HG03196 (cell line): ENCODE data around the gene NCAPD2.
A peak's percentile ranks its signal among the peaks of the same experiment; 100 is the strongest.
"Not testable (repeated sequence)": the region's sequence is repeated elsewhere in the genome, so short reads cannot be mapped to it uniquely, and the experiment has no call there.

ENCODE experiments used
- ATAC-seq: cut with Tn5 transposase; IDR thresholded peaks from one replicate; pipeline ENCODE4 v1.9.1; 2021; ENCODE audit not compliant: unreplicated experiment

NCAPD2 gene

GRCh38 chr12:6533923-6534694, 40.2 kb downstream of the NCAPD2 start, which contains the start of gene GAPDH:
Gene GAPDH, plus strand, starts transcription at chr12:6534517. Its CDS starts 316 bp downstream, at chr12:6534833.
- peak; percentile 52 for ATAC-seq

GRCh38 chr12:6534695-6534944, 40.7 kb downstream of the NCAPD2 start:
- ATAC-seq, result no peak

- peak; percentile 4 for ATAC-seq
Measured at GRCh38 chr12:6534945-6535696, 41.2 kb downstream of the NCAPD2 start.

GRCh38 chr12:6535697-6535946, 41.7 kb downstream of the NCAPD2 start:
- ATAC-seq, result no peak

- ATAC-seq, result no peak
Measured at GRCh38 chr12:6535960-6536847, 42.3 kb downstream of the NCAPD2 start.

- no peak for ATAC-seq
Measured at GRCh38 chr12:6536894-6537579, 43.1 kb downstream of the NCAPD2 start.

- ATAC-seq, result not testable (repeated sequence)
Measured at GRCh38 chr12:6537580-6538419, 43.9 kb downstream of the NCAPD2 start.

- ATAC-seq, result no peak
Measured at GRCh38 chr12:6538420-6539313, 44.8 kb downstream of the NCAPD2 start.

GRCh38 chr12:6539314-6539682, 45.4 kb downstream of the NCAPD2 start:
- no peak for ATAC-seq

- ATAC-seq, result no peak
Measured at GRCh38 chr12:6539707-6540134, 45.8 kb downstream of the NCAPD2 start.

- no peak for ATAC-seq
Measured at GRCh38 chr12:6540181-6540877, 46.4 kb downstream of the NCAPD2 start.

GRCh38 chr12:6541371-6542165, 47.7 kb downstream of the NCAPD2 start:
- ATAC-seq, result no peak

- ATAC-seq, result no peak
Measured at GRCh38 chr12:6542209-6543009, 48.5 kb downstream of the NCAPD2 start.

- no peak for ATAC-seq
Measured at GRCh38 chr12:6546016-6546415, 52.1 kb downstream of the NCAPD2 start.

GRCh38 chr12:6547566-6547965, 53.7 kb downstream of the NCAPD2 start:
- no peak for ATAC-seq

- no peak for ATAC-seq
Measured at GRCh38 chr12:6547987-6548386, 54.1 kb downstream of the NCAPD2 start.

GRCh38 chr12:6548556-6548955, 54.7 kb downstream of the NCAPD2 start:
- ATAC-seq, result no peak
